ENCODE data around the gene RWDD1.

Gene RWDD1

DNA sequence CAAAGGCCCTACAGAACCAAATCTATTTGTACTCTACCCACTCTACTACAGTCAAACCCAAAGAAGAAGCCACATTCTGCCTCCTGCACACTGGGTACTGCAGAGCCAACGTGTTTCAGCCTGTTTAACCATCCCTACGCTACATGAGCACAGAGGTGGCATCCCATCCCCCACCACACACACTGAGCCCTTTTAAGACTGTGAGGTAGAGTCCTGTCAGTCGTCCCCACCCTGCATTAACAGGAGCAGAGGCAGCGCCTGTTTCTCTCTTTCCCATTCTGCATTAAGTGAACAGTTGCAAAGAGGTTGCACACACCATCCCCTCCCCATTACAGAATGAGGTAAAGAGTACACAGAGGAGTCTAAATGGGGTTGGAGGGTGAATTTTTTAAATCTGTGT lies 39.8 kb downstream of the RWDD1 start:
- DNase-seq (ENCODE audit: low read depth), result no peak

GRCh38 chr6:116615937-116616736 lies 44.8 kb downstream of the RWDD1 start, which contains the start of gene RSPH4A:
TSS of gene RSPH4A (plus strand) at chr6:116616479. CDS start at chr6:116616624, 145 bp downstream.
- DNase-seq (ENCODE audit: low read depth), result peak; percentile 16

DNA sequence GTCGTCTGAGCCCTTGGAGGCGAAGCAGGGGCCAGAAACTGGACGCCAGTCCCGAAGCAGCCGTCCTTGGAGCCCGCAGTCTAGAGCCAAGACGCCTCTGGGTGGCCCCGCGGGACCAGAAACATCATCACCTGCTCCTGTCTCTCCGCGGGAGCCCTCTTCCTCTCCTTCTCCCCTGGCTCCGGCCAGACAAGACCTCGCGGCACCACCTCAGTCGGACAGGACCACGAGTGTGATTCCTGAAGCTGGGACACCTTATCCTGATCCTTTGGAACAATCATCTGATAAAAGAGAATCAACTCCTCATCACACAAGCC lies 45.4 kb downstream of the RWDD1 start:
- DNase-seq (ENCODE audit: low read depth), result no peak

- DNase-seq (ENCODE audit: low read depth), result no peak
Observed at GRCh38 chr6:116624036-116624805, 52.9 kb downstream of the RWDD1 start.

DNA sequence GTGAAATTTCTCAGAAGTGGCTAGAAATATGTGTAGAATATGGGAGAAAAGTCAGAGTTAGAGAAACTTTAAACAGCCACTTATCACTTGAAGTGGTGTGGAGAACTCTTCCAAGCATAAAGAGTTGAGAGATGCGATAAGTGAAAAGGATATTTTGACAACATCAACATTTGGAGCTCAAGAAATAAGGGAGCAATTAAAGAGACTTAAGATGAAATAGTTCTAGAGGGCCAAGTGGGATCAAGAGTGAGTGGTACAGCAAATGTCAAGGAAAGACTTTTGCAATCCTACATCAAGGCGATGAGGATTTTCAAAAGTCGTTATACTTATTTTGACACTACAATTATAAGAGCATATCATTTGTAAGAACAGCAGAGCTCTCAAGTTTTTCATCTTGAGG lies 54.6 kb downstream of the RWDD1 start:
- no peak for DNase-seq (ENCODE audit: low read depth)

DNA sequence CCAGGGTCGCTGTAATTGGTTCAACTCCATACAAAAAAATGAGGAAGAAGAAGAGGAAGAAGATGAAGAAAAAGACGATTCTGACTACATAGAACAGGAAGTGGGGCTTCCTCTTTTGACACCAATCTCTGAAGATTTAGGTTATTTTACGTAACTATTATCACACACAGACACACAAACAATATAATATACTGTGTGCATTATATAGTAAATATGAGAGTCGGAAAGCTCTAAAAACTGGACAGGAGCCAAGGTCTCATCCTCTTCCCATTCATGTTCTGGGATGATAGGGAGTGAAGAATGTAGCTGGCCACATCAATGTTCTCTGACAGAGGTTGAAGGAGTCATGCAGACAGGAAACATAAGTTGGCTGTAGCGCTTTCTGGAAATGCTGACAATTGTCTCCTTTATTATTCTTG lies 58.3 kb downstream of the RWDD1 start:
- no peak for DNase-seq (ENCODE audit: low read depth)

- DNase-seq (ENCODE audit: low read depth), result no peak
Observed at GRCh38 chr6:116631379-116631990, 60.2 kb downstream of the RWDD1 start.

DNA sequence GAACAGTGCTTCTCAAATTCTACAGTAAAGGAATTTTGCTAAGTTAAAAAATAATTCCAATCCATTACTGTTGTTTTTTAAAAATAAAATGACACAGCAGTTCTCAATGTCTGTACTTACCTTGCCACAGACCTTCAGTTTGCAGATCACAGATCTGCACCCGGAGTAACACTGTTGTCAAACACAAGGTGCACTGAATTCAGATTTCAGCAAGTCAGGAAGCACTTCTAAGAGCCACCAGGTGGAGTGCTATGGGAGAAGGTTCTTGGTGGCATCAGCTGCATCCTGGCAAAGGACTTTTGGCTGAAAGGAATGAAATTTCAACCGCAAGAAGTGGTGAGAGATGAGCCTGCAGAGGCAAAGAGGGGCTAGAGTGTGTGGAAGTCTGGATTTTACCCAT lies 62.4 kb downstream of the RWDD1 start:
- no peak for DNase-seq (ENCODE audit: low read depth)

All from stimulated activated CD8-positive, alpha-beta memory T cell treated with anti-CD3 and anti-CD28 coated beads, Interleukin-12 subunit alpha, Interleukin-12 subunit beta, amount 100 ng/mL, for 4 hours (primary cell).